ENCODE results near the gene CDKAL1. TPM values are rescaled to one million over a fixed set of nuclear protein-coding genes. Genes with fewer than 3 reads are reported as not detected.
A peak's percentile ranks its signal among the peaks of the same experiment; 100 is the strongest.

CDKAL1 gene
- total and polyA plus RNA-seq, 2 of the 8 experiments (the other 6 are each of a cell fraction or from before 2014, with no cell fraction given), result 8.4 to 24.6 TPM

GRCh38 chr6:20870021-20870420 lies 335.8 kb downstream of the CDKAL1 start:
- H4K91ac ChIP-seq (replicated peaks; ENCODE audit: insufficient read length, low read length), result no peak overlapping the region
- no peak overlapping the region; the same call in 1 of the 2 replicates for H2BK12ac ChIP-seq (ENCODE audit: low read depth, low read length)
- no peak overlapping the region for H2AFZ ChIP-seq (ENCODE audit: low read length)
- peaks cover 7 to 27% (median 14%) of the 10 kb centered on the region in 4 experiments for H3K4me1 ChIP-seq (replicated peaks in 1 of 4; ENCODE audit: control insufficient read depth in 3 of 4, insufficient read depth in 4 of 4, low read length in 3 of 4)
- no peak overlapping the region for H3K56ac ChIP-seq (replicated peaks; ENCODE audit: insufficient read length, low read depth, low read length)
- WGBS, 2 experiments (ENCODE audit: extremely low coverage in 1 of 2, insufficient coverage in 1 of 2, insufficient read length in 1 of 2, insufficient replicate concordance in 2 of 2, low coverage in 1 of 2, low lambda C conversion rate in 2 of 2, missing lambda C conversion rate in 1 of 2), result 86% methylated on average over 4 of the region's 4 CpGs; no CpG with 5 or more reads in 1 of the 2 experiments
- H3K4me2 ChIP-seq (ENCODE audit: insufficient read depth in 1 of 2, low read depth in 2 of 2, low read length in 2 of 2), result no peak overlapping the region
- H3K18ac ChIP-seq (ENCODE audit: extremely low read depth, low read length), result no peak overlapping the region
- no peak overlapping the region for H2BK5ac ChIP-seq (ENCODE audit: low read depth, low read length)
- DNase-seq (ENCODE audit: low read depth in 1 of 2, low spot score in 2 of 2) (no peak), FAIRE-seq (no peak)
- 0 out of 2 replicates have a peak overlapping the region, but pooled peaks have one; percentile 69 for H2BK20ac ChIP-seq (ENCODE audit: low read length)
- H4K8ac ChIP-seq (ENCODE audit: extremely low read depth, insufficient read depth, low read length), result no peak overlapping the region
- H3K9ac ChIP-seq (replicated peaks in 1 of 4; ENCODE audit: extremely low read depth in 1 of 4, low read depth in 3 of 4, low read length in 3 of 4), result no peak overlapping the region
- H3K14ac ChIP-seq (ENCODE audit: insufficient read length), result no peak overlapping the region
- no peaks in the 10 kb centered on the region for H3K79me1 ChIP-seq (ENCODE audit: low read depth, low read length)
- H2BK120ac ChIP-seq (replicated peaks; ENCODE audit: low read depth, low read length), result no peak overlapping the region
- H2BK15ac ChIP-seq (ENCODE audit: low read length), result no peak overlapping the region
- CTCF ChIA-PET (ENCODE audit: partially characterized antibody), result no interaction called here
- TF ChIP-seq EZH2 (IDR thresholded peaks at IDR 0.05; ENCODE audit: low read depth, low read length, severe bottlenecking) (no peak), ASH2L (IDR thresholded peaks at IDR 0.05; ENCODE audit: low read length) (no peak), EGR1 (IDR thresholded peaks at IDR 0.05; ENCODE audit: borderline replicate concordance, low read depth, low read length) (no peak), KDM1A (IDR thresholded peaks at IDR 0.05; ENCODE audit: borderline replicate concordance, low read length) (no peak), TAF1 (IDR thresholded peaks at IDR 0.05; ENCODE audit: low read depth, low read length) (no peak)
- H3K23ac ChIP-seq (ENCODE audit: insufficient read length), result no peak overlapping the region
- no peaks in the 10 kb centered on the region for H3K9me3 ChIP-seq (ENCODE audit: insufficient read depth in 2 of 2, low read depth in 1 of 2, low read length in 1 of 2)
- H3K23me2 ChIP-seq (ENCODE audit: low read depth, low read length), result no peaks in the 10 kb centered on the region
- no peak overlapping the region for H2AK5ac ChIP-seq (ENCODE audit: low read depth, low read length)
- no peaks in the 10 kb centered on the region for H3K79me2 ChIP-seq (ENCODE audit: control insufficient read depth in 1 of 2, insufficient read depth in 2 of 2, low read length in 2 of 2)
- no peak overlapping the region for H3K4ac ChIP-seq (replicated peaks; ENCODE audit: insufficient read length, low read depth, low read length)
- H4K5ac ChIP-seq (ENCODE audit: insufficient read length, low read depth, low read length), result no peak overlapping the region
- POLR2A ChIA-PET (ENCODE audit: partially characterized antibody), result no interaction called here
- H3K36me3 ChIP-seq (ENCODE audit: control insufficient read depth in 2 of 4, insufficient read depth in 4 of 4, low read length in 3 of 4), result no peaks in the 10 kb centered on the region
- no peaks in the 10 kb centered on the region for H4K20me1 ChIP-seq (replicated peaks in 1 of 2; ENCODE audit: control insufficient read depth in 1 of 2, insufficient read depth in 2 of 2, low read length in 2 of 2)
- H3K27me3 ChIP-seq (replicated peaks in 1 of 4; ENCODE audit: control insufficient read depth in 3 of 4, extremely low read depth in 1 of 4, insufficient read depth in 3 of 4, low read length in 3 of 4), result no peaks in the 10 kb centered on the region
- no peak overlapping the region for H3K27ac ChIP-seq (ENCODE audit: low read depth, low read length)
- no peak overlapping the region for H3K4me3 ChIP-seq (ENCODE audit: extremely low read depth in 1 of 4, insufficient read depth in 2 of 4, low read depth in 3 of 4, low read length in 4 of 4)

Data from H1 (cell line).